Left renal pelvis (tissue), 4 donors: Measurements from ENCODE around the gene GSK3A. TPM values are rescaled to one million over a fixed set of nuclear protein-coding genes. Genes with fewer than 3 reads are reported as not detected.

ENCODE experiments used
- DNase-seq, 4 donors: peaks; one replicate each; pipeline ENCODE4 v3.0.0-alpha.2; 2013; ENCODE audit warnings: low read depth in 4 of 4, low spot score in 3 of 4
- polyA plus RNA-seq, 4 donors: library from polyadenylated mRNA; unstranded; fragments of 120-200 nt; gene quantifications; one replicate each; pipeline ENCODE4 v1.2.1, GENCODE V29; 2013; ENCODE audit not compliant: insufficient read length in 4 of 4

Gene GSK3A
- polyA plus RNA-seq, 4 donors: 67.2 to 81.3 (median 68.1) TPM

- DNase-seq: no peak
These were observed 13.0 kb downstream of the GSK3A start for GRCh38 chr19:42229301-42229854.

- no peak for DNase-seq
These were observed 13.8 kb downstream of the GSK3A start for GRCh38 chr19:42228641-42229040.

GRCh38 chr19:42226886-42227285 is 15.5 kb downstream of the GSK3A start:
- DNase-seq: no peak

GRCh38 chr19:42225718-42226292 is 16.6 kb downstream of the GSK3A start:
- no peak for DNase-seq

- DNase-seq: no peak
These were observed 17.3 kb downstream of the GSK3A start for GRCh38 chr19:42224940-42225717.

DNA sequence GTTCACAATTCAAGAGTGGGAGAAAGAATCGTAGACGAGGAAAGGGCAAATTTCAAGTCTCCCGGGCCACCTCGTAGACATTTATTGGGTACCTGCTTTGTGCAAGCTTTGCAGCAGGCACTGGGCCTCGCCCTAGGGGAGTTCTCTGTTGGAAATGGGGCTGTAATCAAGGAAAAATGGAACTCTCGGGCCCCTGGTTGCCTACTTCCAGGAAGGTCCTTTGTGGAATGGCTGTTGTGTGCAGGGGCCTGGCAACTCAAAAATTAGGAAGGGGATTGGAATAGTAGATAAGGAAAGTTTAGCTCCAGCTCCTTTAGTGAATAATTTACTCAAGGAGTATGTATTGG is 21.7 kb downstream of the GSK3A start:
- no peak for DNase-seq

GRCh38 chr19:42219812-42220750 is 22.3 kb downstream of the GSK3A start, which contains the start of gene ZNF526:
Gene ZNF526, plus strand, starts transcription at chr19:42220312. Its CDS starts 4,092 bp downstream, at chr19:42224404.
- peak; percentile 94 to 95 (median 95) for DNase-seq

GRCh38 chr19:42217520-42218437 is 24.6 kb downstream of the GSK3A start, which contains the start of gene DEDD2:
Gene DEDD2, minus strand, starts transcription at chr19:42217677. Its CDS starts 670 bp downstream, at chr19:42217007.
- DNase-seq: peak; percentile 80 to 91 (median 90)

- peak in 3 of 4 donors; percentile 35 to 54 (median 46) for DNase-seq
These were observed 25.5 kb downstream of the GSK3A start for GRCh38 chr19:42216653-42217519.

DNA sequence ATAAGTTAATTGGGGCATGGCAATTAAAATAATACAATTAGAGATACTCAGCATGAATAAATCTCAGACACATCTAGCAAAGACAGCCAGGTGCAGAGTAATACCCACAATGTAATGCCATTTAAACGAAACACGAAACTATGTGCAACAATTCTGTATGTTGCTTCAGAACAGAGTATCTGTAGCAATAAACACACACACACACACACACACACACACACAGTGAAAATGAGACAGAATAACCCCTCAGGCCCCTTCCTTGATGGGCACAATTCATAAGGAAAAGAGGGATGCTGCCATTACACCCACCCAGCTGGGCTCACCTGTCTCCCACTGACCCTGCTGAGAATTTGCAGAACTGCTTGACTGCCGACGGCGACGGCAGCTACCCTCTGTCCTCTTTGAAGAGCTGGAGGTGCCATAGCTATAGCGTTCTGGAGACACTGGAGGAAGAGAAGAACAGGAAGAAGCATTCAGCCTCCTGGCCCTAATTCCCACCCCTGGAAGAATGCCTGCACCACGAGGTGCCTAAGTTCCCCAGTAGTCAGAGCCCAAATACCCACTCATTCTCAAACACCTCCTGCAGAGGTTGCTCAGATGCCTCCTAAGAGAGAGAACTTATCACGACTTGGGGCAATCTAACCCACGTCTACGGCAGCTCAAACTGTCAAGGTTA is 27.5 kb downstream of the GSK3A start:
- no peak for DNase-seq

DNA sequence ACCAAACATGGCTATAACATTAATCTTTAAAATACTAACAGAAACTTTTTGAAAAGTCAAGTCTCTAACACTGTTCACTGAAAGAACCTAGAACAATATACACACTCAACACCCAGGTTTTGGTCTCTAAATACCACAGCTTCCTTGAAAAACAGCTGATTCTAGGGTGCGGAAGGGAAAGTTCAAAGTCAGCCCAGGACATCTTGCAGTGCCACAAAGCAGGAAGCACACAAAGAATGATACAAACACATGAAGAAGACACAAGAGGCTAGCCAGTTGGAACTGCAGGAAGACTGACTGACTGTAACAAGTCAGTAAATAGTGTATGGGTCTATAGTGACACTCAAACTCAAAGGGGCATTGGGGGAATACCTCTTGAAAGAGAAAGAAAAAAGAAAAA is 29.5 kb downstream of the GSK3A start:
- no peak for DNase-seq

GRCh38 chr19:42208612-42209011 is 33.8 kb downstream of the GSK3A start:
- DNase-seq: no peak

GRCh38 chr19:42207767-42208271 is 34.6 kb downstream of the GSK3A start:
- DNase-seq: no peak

DNA sequence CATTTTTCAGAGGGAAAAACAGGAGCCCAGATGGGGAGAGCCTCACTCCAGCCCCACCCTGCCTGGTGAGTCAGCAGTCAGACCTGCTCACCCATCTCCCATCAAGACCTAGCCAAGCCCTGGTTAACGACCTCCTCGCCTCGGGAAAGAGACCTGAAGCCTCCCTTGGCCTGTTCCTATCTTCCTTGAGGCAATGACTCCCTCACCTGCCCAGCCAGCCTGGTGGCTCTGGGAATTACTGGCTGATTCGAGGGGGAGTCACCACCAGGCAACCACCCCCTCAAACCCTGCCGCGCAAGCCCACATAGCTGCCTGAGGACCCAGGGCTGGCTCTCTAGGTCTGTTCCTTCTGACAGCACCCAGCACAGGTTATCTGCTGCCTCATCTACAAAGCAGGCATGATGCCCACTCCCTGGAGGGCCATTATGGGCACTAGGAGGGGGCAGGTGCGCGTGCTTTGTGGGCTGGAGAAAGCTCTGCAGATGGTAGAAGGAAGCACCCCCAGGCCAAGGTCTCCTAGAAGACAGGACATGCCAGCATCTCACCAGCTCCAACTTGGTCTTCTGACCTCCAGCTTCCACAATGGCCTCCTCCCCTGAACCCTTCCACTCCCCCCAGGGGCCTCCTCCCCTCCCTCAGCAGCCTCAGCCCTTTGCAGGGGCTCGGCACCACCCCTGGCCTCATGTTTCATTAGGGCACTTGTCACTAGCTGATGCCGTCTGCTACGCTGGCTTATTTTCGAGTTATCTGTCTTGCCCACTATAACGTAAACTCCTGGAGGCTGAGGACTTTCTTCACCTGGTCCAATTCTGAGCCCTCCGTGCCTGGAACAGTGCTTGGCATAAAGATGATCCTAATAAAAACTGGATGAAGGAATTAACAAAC is 35.3 kb downstream of the GSK3A start:
- no peak for DNase-seq

DNA sequence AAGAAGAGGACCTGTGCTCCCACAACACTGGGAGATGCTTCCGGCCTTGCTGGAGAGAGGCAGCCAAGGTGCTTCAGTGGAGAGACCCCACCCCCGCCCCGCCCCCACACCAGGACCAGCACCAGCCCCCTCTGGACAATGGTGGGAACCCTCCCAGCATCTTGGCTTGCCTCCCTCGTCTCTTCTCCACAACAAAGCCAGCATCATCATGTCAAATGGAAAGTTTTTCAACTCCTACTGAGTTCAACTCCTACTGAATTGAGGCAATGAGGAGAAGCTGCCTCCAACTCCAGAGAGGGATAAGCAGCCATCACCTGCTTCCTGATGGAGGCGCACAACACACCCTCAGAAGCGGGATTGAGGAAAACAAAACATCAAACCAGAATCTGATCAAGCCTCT is 37.7 kb downstream of the GSK3A start:
- DNase-seq: no peak

GRCh38 chr19:42203700-42204099 is 38.7 kb downstream of the GSK3A start:
- no peak for DNase-seq

- DNase-seq: no peak
These were observed 40.0 kb downstream of the GSK3A start for GRCh38 chr19:42202290-42202880.
